H9 (cell line): ENCODE data around the gene MGMT. TPM values are rescaled to one million over a fixed set of nuclear protein-coding genes. Genes with fewer than 3 reads are reported as not detected.

Experiments
- DNase-seq: peaks from one replicate; pipeline ENCODE4 v3.0.0-alpha.2; 2017
- H2AFZ ChIP-seq: one replicate; pipeline ENCODE4 v1.6.1; 2013; ENCODE audit warnings: mild to moderate bottlenecking, low read length, control low read depth, moderate library complexity
- H2AK5ac ChIP-seq: 2 replicates; pipeline ENCODE4 v1.6.1; 2013; ENCODE audit warnings: low read length, control low read depth, mixed read lengths; ENCODE audit not compliant: insufficient read length
- H2BK120ac ChIP-seq: one replicate; pipeline ENCODE4 v1.6.1; 2013; ENCODE audit warnings: low read depth, mild to moderate bottlenecking, low read length, control low read depth, inconsistent platforms; ENCODE audit not compliant: poor library complexity, severe bottlenecking
- H2BK12ac ChIP-seq: 2 replicates; pipeline ENCODE4 v1.6.1; 2013; ENCODE audit warnings: low read length, control low read depth, mixed read lengths, low read depth; ENCODE audit not compliant: insufficient read length
- H2BK15ac ChIP-seq: 2 replicates; pipeline ENCODE4 v1.6.1; 2013; ENCODE audit warnings: low read depth, low read length, control low read depth
- H2BK20ac ChIP-seq: one replicate; pipeline ENCODE4 v1.6.1; 2013; ENCODE audit warnings: low read depth, mild to moderate bottlenecking, low read length, control low read depth, inconsistent platforms; ENCODE audit not compliant: poor library complexity, severe bottlenecking
- H2BK5ac ChIP-seq: 2 replicates; pipeline ENCODE4 v1.6.1; 2013; ENCODE audit warnings: low read length, control low read depth, mixed read lengths; ENCODE audit not compliant: insufficient read length
- H3K14ac ChIP-seq: 2 replicates; pipeline ENCODE4 v1.6.1; 2013; ENCODE audit warnings: low read length, control low read depth; ENCODE audit not compliant: insufficient read depth
- H3K18ac ChIP-seq: 2 replicates; pipeline ENCODE4 v1.6.1; 2013; ENCODE audit warnings: low read depth, mild to moderate bottlenecking, mixed read lengths, low read length, control low read depth; ENCODE audit not compliant: insufficient read length
- H3K23ac ChIP-seq: 2 replicates; pipeline ENCODE4 v1.6.1; 2013; ENCODE audit warnings: low read length, control low read depth, mixed read lengths, low read depth; ENCODE audit not compliant: insufficient read length
- H3K23me2 ChIP-seq: 2 replicates; pipeline ENCODE4 v1.6.1; 2013; ENCODE audit warnings: low read depth, mild to moderate bottlenecking, mixed read lengths, low read length, control low read depth; ENCODE audit not compliant: insufficient read length, poor library complexity, severe bottlenecking
- H3K27ac ChIP-seq: 2 replicates; pipeline ENCODE4 v1.5.1; 2013; ENCODE audit warnings: low read length, control low read depth, mixed read lengths, low read depth; ENCODE audit not compliant: insufficient read length
- H3K27me3 ChIP-seq: 2 replicates; pipeline ENCODE4 v1.6.1; 2013; ENCODE audit warnings: low read length, control low read depth, inconsistent platforms; ENCODE audit not compliant: insufficient read depth
- H3K4ac ChIP-seq: 2 replicates; pipeline ENCODE4 v1.6.1; 2013; ENCODE audit warnings: low read depth, mild to moderate bottlenecking, control low read depth, inconsistent platforms, low read length, moderate library complexity
- H3K4me1 ChIP-seq: 2 replicates; pipeline ENCODE4 v1.6.1; 2013; ENCODE audit warnings: low read length, control low read depth, inconsistent platforms; ENCODE audit not compliant: insufficient read depth
- H3K4me2 ChIP-seq: 2 replicates; pipeline ENCODE4 v1.6.1; 2013; ENCODE audit warnings: low read length, control low read depth, mixed read lengths; ENCODE audit not compliant: insufficient read length, insufficient read depth
- H3K56ac ChIP-seq: 2 replicates; pipeline ENCODE4 v1.6.1; 2013; ENCODE audit warnings: low read depth, mild to moderate bottlenecking, mixed read lengths, low read length, control low read depth; ENCODE audit not compliant: insufficient read length
- H3K79me1 ChIP-seq: 2 replicates; pipeline ENCODE4 v1.6.1; 2013; ENCODE audit warnings: low read depth, mild to moderate bottlenecking, moderate library complexity, low read length, control low read depth, inconsistent platforms; ENCODE audit not compliant: insufficient read depth, poor library complexity, severe bottlenecking
- H3K79me2 ChIP-seq: 2 replicates; pipeline ENCODE4 v1.6.1; 2013; ENCODE audit warnings: low read length, control low read depth, inconsistent platforms; ENCODE audit not compliant: insufficient read depth
- H3K9ac ChIP-seq: 2 replicates; pipeline ENCODE4 v1.6.1; 2013; ENCODE audit warnings: low read length, control low read depth, mixed read lengths; ENCODE audit not compliant: insufficient read length; ENCODE audit errors: extremely low read depth
- H3K9me3 ChIP-seq: one replicate; pipeline ENCODE4 v1.6.1; 2013; ENCODE audit warnings: low read depth, low read length, inconsistent platforms; ENCODE audit not compliant: control insufficient read depth
- H3T11ph ChIP-seq: one replicate; pipeline ENCODE4 v1.6.1; 2013; ENCODE audit warnings: mild to moderate bottlenecking, low read length, control low read depth, inconsistent platforms
- H4K20me1 ChIP-seq: one replicate; pipeline ENCODE4 v1.6.1; 2013; ENCODE audit not compliant: control insufficient read depth, insufficient read length, insufficient read depth
- H4K5ac ChIP-seq: 2 replicates; pipeline ENCODE4 v1.6.1; 2013; ENCODE audit warnings: low read depth, mild to moderate bottlenecking, mixed read lengths, low read length, control low read depth; ENCODE audit not compliant: insufficient read length
- H4K8ac ChIP-seq: replicated peaks from 2 replicates; pipeline ENCODE4 v1.6.1; 2013; ENCODE audit warnings: low read length, control low read depth, mixed read lengths, low read depth; ENCODE audit not compliant: insufficient read length
- H4K91ac ChIP-seq: 2 replicates; pipeline ENCODE4 v1.6.1; 2013; ENCODE audit warnings: low read depth, mild to moderate bottlenecking, moderate library complexity, mixed read lengths, low read length, control low read depth; ENCODE audit not compliant: insufficient read length
- H3K27ac Mint-ChIP-seq, 3 experiments: 2 replicates in 2 of 3; 3 replicates in 1 of 3; pipeline ENCODE4 v1.8.0; 2020 to 2021; ENCODE audit warnings: mixed read lengths in 3 of 3, mild to moderate bottlenecking in 1 of 3, moderate library complexity in 1 of 3
- H3K27me3 Mint-ChIP-seq: 2 replicates; pipeline ENCODE4 v1.8.0; 2021; ENCODE audit warnings: low read depth, mild to moderate bottlenecking, moderate library complexity, mixed read lengths
- H3K36me3 Mint-ChIP-seq, 3 experiments: 2 replicates in 2 of 3; 3 replicates in 1 of 3; pipeline ENCODE4 v1.8.0; 2020 to 2021; ENCODE audit warnings: low read depth in 3 of 3, mixed read lengths in 3 of 3; ENCODE audit not compliant: insufficient read depth in 1 of 3
- H3K4me1 Mint-ChIP-seq, 2 experiments: 2 replicates each; pipeline ENCODE4 v1.8.0; 2020; ENCODE audit warnings: mixed read lengths in 2 of 2
- H3K4me3 Mint-ChIP-seq, 2 experiments: 2 replicates in 1 of 2; 3 replicates in 1 of 2; pipeline ENCODE4 v1.8.0; 2020 to 2021; ENCODE audit warnings: mild to moderate bottlenecking in 2 of 2, mixed read lengths in 2 of 2, moderate library complexity in 1 of 2
- H3K9me3 Mint-ChIP-seq, 2 experiments: 2 replicates in 1 of 2; 3 replicates in 1 of 2; pipeline ENCODE4 v1.8.0; 2020; ENCODE audit warnings: mild to moderate bottlenecking in 2 of 2, mixed read lengths in 2 of 2, moderate library complexity in 1 of 2
- WGBS: extraction: QIAGEN DNeasy Blood & Tissue Kit; methylation state at CpG from one replicate; pipeline ENCODE4 v1.1.7; 2013; ENCODE audit warnings: missing lambda C conversion rate, low lambda C conversion rate, mixed read lengths; ENCODE audit not compliant: insufficient read length; ENCODE audit errors: extremely low coverage; 5-methylcytosine and 5-hydroxymethylcytosine counted together
- total RNA-seq: library from RNA; stranded (reverse); gene quantifications from 2 replicates; pipeline ENCODE4 v1.2.1, GENCODE V29; 2021
- TF ChIP-seq, protein P1 (sequence below): fragments of 200-600 bp; sonication (generic); conservative IDR thresholded peaks from 3 replicates; pipeline ENCODE4 v1.8.0; 2021; ENCODE audit warnings: antibody characterized with exemption, mild to moderate bottlenecking

Gene MGMT
- total RNA-seq, 1 experiment from 2014 or later = 18.4 TPM

DNA sequence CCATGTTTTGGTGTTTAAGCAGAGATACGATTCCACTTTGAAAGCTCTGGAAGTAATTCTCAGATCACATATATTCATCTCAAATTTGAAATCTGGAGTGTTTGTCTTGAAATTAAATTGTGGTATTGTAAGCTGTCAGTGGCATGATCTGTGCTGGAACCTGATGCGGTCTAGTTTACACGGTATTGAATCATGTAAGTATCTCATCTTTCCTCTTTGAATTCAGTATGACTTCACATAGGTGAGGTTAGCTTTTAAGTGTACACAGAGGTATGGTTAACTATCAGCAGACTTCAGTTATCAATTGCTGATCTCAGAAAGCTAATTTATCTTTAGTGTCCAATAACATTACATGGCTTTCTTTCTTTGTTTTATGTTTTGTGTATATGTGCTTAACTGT lies 155.2 kb downstream of the MGMT start:
- Histone ChIP-seq H3K27me3 (no peaks in the 10 kb centered on the region), H2BK12ac (no peak overlapping the region), H2BK5ac (no peak overlapping the region), H3K14ac (no peak overlapping the region), H2AFZ (no peak overlapping the region), H3T11ph (no peak overlapping the region), H4K91ac (no peak overlapping the region), H3K23me2 (no peaks in the 10 kb centered on the region), H4K8ac (no peak overlapping the region), H4K20me1 (no peaks in the 10 kb centered on the region), H3K56ac (no peak overlapping the region), H2AK5ac (no peak overlapping the region), H3K4me2 (no peak overlapping the region), H3K4me1 (peaks cover 2% of the 10 kb centered on the region; the same call in 1 of the 2 replicates), H3K9me3 (no peaks in the 10 kb centered on the region), H2BK20ac (no peak overlapping the region), H2BK15ac (no peak overlapping the region), H3K23ac (no peak overlapping the region), H2BK120ac (no peak overlapping the region), H3K4ac (no peak overlapping the region), H3K79me2 (no peaks in the 10 kb centered on the region), H3K79me1 (no peaks in the 10 kb centered on the region), H3K27ac (no peak overlapping the region), H3K18ac (no peak overlapping the region), H4K5ac (no peak overlapping the region), H3K9ac (no peak overlapping the region)
- no peak overlapping the region for H3K4me3 Mint-ChIP-seq
- H3K4me1 Mint-ChIP-seq = peaks cover 21 to 23% of the 10 kb centered on the region in 2 experiments
- no peaks in the 10 kb centered on the region for H3K36me3 Mint-ChIP-seq
- no peak overlapping the region for H3K27ac Mint-ChIP-seq
- DNase-seq = no peak
- H3K9me3 Mint-ChIP-seq = no peaks in the 10 kb centered on the region
- TF ChIP-seq, protein P1, sequence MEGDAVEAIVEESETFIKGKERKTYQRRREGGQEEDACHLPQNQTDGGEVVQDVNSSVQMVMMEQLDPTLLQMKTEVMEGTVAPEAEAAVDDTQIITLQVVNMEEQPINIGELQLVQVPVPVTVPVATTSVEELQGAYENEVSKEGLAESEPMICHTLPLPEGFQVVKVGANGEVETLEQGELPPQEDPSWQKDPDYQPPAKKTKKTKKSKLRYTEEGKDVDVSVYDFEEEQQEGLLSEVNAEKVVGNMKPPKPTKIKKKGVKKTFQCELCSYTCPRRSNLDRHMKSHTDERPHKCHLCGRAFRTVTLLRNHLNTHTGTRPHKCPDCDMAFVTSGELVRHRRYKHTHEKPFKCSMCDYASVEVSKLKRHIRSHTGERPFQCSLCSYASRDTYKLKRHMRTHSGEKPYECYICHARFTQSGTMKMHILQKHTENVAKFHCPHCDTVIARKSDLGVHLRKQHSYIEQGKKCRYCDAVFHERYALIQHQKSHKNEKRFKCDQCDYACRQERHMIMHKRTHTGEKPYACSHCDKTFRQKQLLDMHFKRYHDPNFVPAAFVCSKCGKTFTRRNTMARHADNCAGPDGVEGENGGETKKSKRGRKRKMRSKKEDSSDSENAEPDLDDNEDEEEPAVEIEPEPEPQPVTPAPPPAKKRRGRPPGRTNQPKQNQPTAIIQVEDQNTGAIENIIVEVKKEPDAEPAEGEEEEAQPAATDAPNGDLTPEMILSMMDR = no peak
- no CpG with 5 or more reads among the region's 3 CpGs for WGBS
- H3K27me3 Mint-ChIP-seq = no peaks in the 10 kb centered on the region
